ENCODE measurements around the gene FAM181B. TPM values are rescaled to one million over a fixed set of nuclear protein-coding genes. Genes with fewer than 3 reads are reported as not detected.

The FAM181B gene
- polyA plus RNA-seq, 1 experiment, result not detected

GRCh38 chr11:82759649-82760048, 26.0 kb upstream of the FAM181B start:
- ChIA-PET POLR2A (no interaction called here), CTCF (no interaction called here)
- no peak for DNase-seq (ENCODE audit: low read depth)
- no peak for TF ChIP-seq CTCF (IDR thresholded peaks at IDR 0.05; ENCODE audit: insufficient read depth, low read depth, low read length)
- no peaks in the 10 kb centered on the region; the same call in none of the 2 replicates for H3K27me3 ChIP-seq (ENCODE audit: control insufficient read depth, insufficient read depth, low read length)
- no peaks in the 10 kb centered on the region for H3K36me3 ChIP-seq (ENCODE audit: control insufficient read depth, insufficient read depth, low read length)
- H3K4me3 ChIP-seq (ENCODE audit: low read depth, low read length), result no peak overlapping the region

GRCh38 chr11:82757660-82758357, 24.1 kb upstream of the FAM181B start:
- Histone ChIP-seq H3K36me3 (ENCODE audit: control insufficient read depth, insufficient read depth, low read length) (no peaks in the 10 kb centered on the region), H3K4me3 (ENCODE audit: low read depth, low read length) (no peak overlapping the region), H3K27me3 (ENCODE audit: control insufficient read depth, insufficient read depth, low read length) (no peaks in the 10 kb centered on the region; the same call in none of the 2 replicates)
- no peak for TF ChIP-seq CTCF (IDR thresholded peaks at IDR 0.05; ENCODE audit: insufficient read depth, low read depth, low read length)
- CTCF ChIA-PET, result interaction anchor here (1.1 to 3.0 kb wide), 2 partner anchors 18 to 25 kb away, joined by 3 to 7 read pairs; partner anchors contain the start of gene FAM181B
- POLR2A ChIA-PET, result no interaction called here
- DNase-seq (ENCODE audit: low read depth), result no peak

- DNase-seq (ENCODE audit: low read depth), result no peak
- no peak overlapping the region for H3K4me3 ChIP-seq (ENCODE audit: low read depth, low read length)
- ChIA-PET POLR2A (no interaction called here), CTCF (interaction anchor here (1.1 to 3.0 kb wide), 2 partner anchors 19 to 24 kb away, joined by 3 to 7 read pairs; partner anchors contain the start of gene FAM181B)
- no peaks in the 10 kb centered on the region for H3K36me3 ChIP-seq (ENCODE audit: control insufficient read depth, insufficient read depth, low read length)
- no peaks in the 10 kb centered on the region; the same call in none of the 2 replicates for H3K27me3 ChIP-seq (ENCODE audit: control insufficient read depth, insufficient read depth, low read length)
- TF ChIP-seq CTCF (IDR thresholded peaks at IDR 0.05; ENCODE audit: insufficient read depth, low read depth, low read length), result no peak
Observed at GRCh38 chr11:82756765-82757639, 23.3 kb upstream of the FAM181B start.

- H3K36me3 ChIP-seq (ENCODE audit: control insufficient read depth, insufficient read depth, low read length), result no peaks in the 10 kb centered on the region
- H3K27me3 ChIP-seq (ENCODE audit: control insufficient read depth, insufficient read depth, low read length), result no peaks in the 10 kb centered on the region; the same call in none of the 2 replicates
- H3K4me3 ChIP-seq (ENCODE audit: low read depth, low read length), result no peak overlapping the region
- ChIA-PET CTCF (interaction anchor here (1.2 to 1.7 kb wide), 2 partner anchors 11 to 14 kb away, joined by 3 read pairs; no protein-coding TSS in a partner anchor), POLR2A (no interaction called here)
- TF ChIP-seq CTCF (IDR thresholded peaks at IDR 0.05; ENCODE audit: insufficient read depth, low read depth, low read length), result no peak
- no peak for DNase-seq (ENCODE audit: low read depth)
Observed at GRCh38 chr11:82754410-82754809, 20.7 kb upstream of the FAM181B start.

GRCh38 chr11:82753921-82754320, 20.3 kb upstream of the FAM181B start:
- Histone ChIP-seq H3K27me3 (ENCODE audit: control insufficient read depth, insufficient read depth, low read length) (no peaks in the 10 kb centered on the region; the same call in none of the 2 replicates), H3K4me3 (ENCODE audit: low read depth, low read length) (no peak overlapping the region), H3K36me3 (ENCODE audit: control insufficient read depth, insufficient read depth, low read length) (no peaks in the 10 kb centered on the region)
- ChIA-PET POLR2A (no interaction called here), CTCF (interaction anchor here (1.7 kb wide), 1 partner anchor 10 kb away, joined by 3 read pairs; no protein-coding TSS in a partner anchor)
- no peak for TF ChIP-seq CTCF (IDR thresholded peaks at IDR 0.05; ENCODE audit: insufficient read depth, low read depth, low read length)
- DNase-seq (ENCODE audit: low read depth), result no peak
